Activated naive CD8-positive, alpha-beta T cell (primary cell): ENCODE measurements around the gene EIF2S3.

Source experiments
- H3K27ac Mint-ChIP-seq: one replicate; pipeline ENCODE4 v1.8.0; 2021; ENCODE audit warnings: mixed read lengths
- H3K27me3 Mint-ChIP-seq: one replicate; pipeline ENCODE4 v1.8.0; 2021; ENCODE audit warnings: mixed read lengths
- H3K36me3 Mint-ChIP-seq: one replicate; pipeline ENCODE4 v1.8.0; 2021; ENCODE audit warnings: mixed read lengths
- H3K4me1 Mint-ChIP-seq: one replicate; pipeline ENCODE4 v1.8.0; 2021; ENCODE audit warnings: low read depth, mixed read lengths
- H3K4me3 Mint-ChIP-seq: one replicate; pipeline ENCODE4 v1.8.0; 2021; ENCODE audit warnings: mild to moderate bottlenecking, mixed read lengths
- H3K9me3 Mint-ChIP-seq: one replicate; pipeline ENCODE4 v1.8.0; 2021; ENCODE audit warnings: low read depth, mixed read lengths

Gene EIF2S3

GRCh38 chrX:24054182-24055042, at the start of gene EIF2S3:
EIF2S3 (plus strand) TSS chrX:24054956; CDS start chrX:24054969, 13 bp downstream.
- Mint-ChIP-seq H3K9me3 (no peaks in the 10 kb centered on the region), H3K4me1 (peaks cover 11% of the 10 kb centered on the region), H3K27me3 (no peaks in the 10 kb centered on the region), H3K4me3 (no peak within 1 kb of the TSS), H3K27ac (no peak within 1 kb of the TSS), H3K36me3 (no peaks in the 10 kb centered on the region)

GRCh38 chrX:24005028-24005427, 49.7 kb upstream of the EIF2S3 start:
- Mint-ChIP-seq H3K27me3 (no peaks in the 10 kb centered on the region), H3K4me1 (peaks cover 25% of the 10 kb centered on the region), H3K4me3 (no peak overlapping the region), H3K9me3 (no peaks in the 10 kb centered on the region), H3K36me3 (peaks cover 4% of the 10 kb centered on the region), H3K27ac (no peak overlapping the region)

GRCh38 chrX:24005867-24006266, 48.9 kb upstream of the EIF2S3 start:
- H3K27ac Mint-ChIP-seq: no peak overlapping the region
- H3K9me3 Mint-ChIP-seq: no peaks in the 10 kb centered on the region
- peaks cover 33% of the 10 kb centered on the region for H3K4me1 Mint-ChIP-seq
- no peaks in the 10 kb centered on the region for H3K27me3 Mint-ChIP-seq
- no peak overlapping the region for H3K4me3 Mint-ChIP-seq
- H3K36me3 Mint-ChIP-seq: peaks cover 7% of the 10 kb centered on the region

- Mint-ChIP-seq H3K9me3 (no peaks in the 10 kb centered on the region), H3K36me3 (peaks cover 8% of the 10 kb centered on the region), H3K4me3 (no peak overlapping the region), H3K27ac (no peak overlapping the region), H3K4me1 (peaks cover 45% of the 10 kb centered on the region), H3K27me3 (no peaks in the 10 kb centered on the region)
Measured at GRCh38 chrX:24012266-24012665, 42.5 kb upstream of the EIF2S3 start.

GRCh38 chrX:24014388-24015018, 40.3 kb upstream of the EIF2S3 start:
- peaks cover 8% of the 10 kb centered on the region for H3K36me3 Mint-ChIP-seq
- peak overlapping the region; percentile 77 for H3K4me3 Mint-ChIP-seq
- no peaks in the 10 kb centered on the region for H3K9me3 Mint-ChIP-seq
- H3K27ac Mint-ChIP-seq: peak overlapping the region; percentile 95
- H3K27me3 Mint-ChIP-seq: no peaks in the 10 kb centered on the region
- peaks cover 41% of the 10 kb centered on the region for H3K4me1 Mint-ChIP-seq

- Mint-ChIP-seq H3K27ac (no peak overlapping the region), H3K36me3 (no peaks in the 10 kb centered on the region), H3K4me3 (no peak overlapping the region), H3K27me3 (no peaks in the 10 kb centered on the region), H3K9me3 (no peaks in the 10 kb centered on the region), H3K4me1 (peaks cover 48% of the 10 kb centered on the region)
Measured at GRCh38 chrX:24017674-24018073, 37.1 kb upstream of the EIF2S3 start.

- Mint-ChIP-seq H3K36me3 (no peaks in the 10 kb centered on the region), H3K4me1 (peaks cover 49% of the 10 kb centered on the region), H3K27ac (peak overlapping the region; percentile 34), H3K27me3 (no peaks in the 10 kb centered on the region), H3K4me3 (no peak overlapping the region), H3K9me3 (no peaks in the 10 kb centered on the region)
Measured at GRCh38 chrX:24018809-24019208, 35.9 kb upstream of the EIF2S3 start.

GRCh38 chrX:24019448-24019847, 35.3 kb upstream of the EIF2S3 start:
- Mint-ChIP-seq H3K4me1 (peaks cover 44% of the 10 kb centered on the region), H3K27ac (no peak overlapping the region), H3K27me3 (no peaks in the 10 kb centered on the region), H3K4me3 (peak overlapping the region; percentile 23), H3K36me3 (no peaks in the 10 kb centered on the region), H3K9me3 (no peaks in the 10 kb centered on the region)

GRCh38 chrX:24020306-24020876, 34.4 kb upstream of the EIF2S3 start:
- Mint-ChIP-seq H3K9me3 (no peaks in the 10 kb centered on the region), H3K27me3 (no peaks in the 10 kb centered on the region), H3K4me1 (peaks cover 35% of the 10 kb centered on the region), H3K36me3 (no peaks in the 10 kb centered on the region), H3K27ac (peak overlapping the region; percentile 35), H3K4me3 (peak overlapping the region; percentile 25)

- Mint-ChIP-seq H3K4me3 (peak overlapping the region; percentile 92), H3K36me3 (no peaks in the 10 kb centered on the region), H3K9me3 (no peaks in the 10 kb centered on the region), H3K27me3 (no peaks in the 10 kb centered on the region), H3K27ac (peak overlapping the region; percentile 72), H3K4me1 (peaks cover 35% of the 10 kb centered on the region)
Measured at GRCh38 chrX:24023544-24023943, 31.2 kb upstream of the EIF2S3 start.

- no peaks in the 10 kb centered on the region for H3K27me3 Mint-ChIP-seq
- H3K9me3 Mint-ChIP-seq: no peaks in the 10 kb centered on the region
- peaks cover 35% of the 10 kb centered on the region for H3K4me1 Mint-ChIP-seq
- H3K4me3 Mint-ChIP-seq: peak overlapping the region; percentile 92
- no peaks in the 10 kb centered on the region for H3K36me3 Mint-ChIP-seq
- peak overlapping the region; percentile 81 for H3K27ac Mint-ChIP-seq
Measured at GRCh38 chrX:24023972-24024669, 30.6 kb upstream of the EIF2S3 start.

- Mint-ChIP-seq H3K27me3 (no peaks in the 10 kb centered on the region), H3K4me3 (peak overlapping the region; percentile 92), H3K27ac (no peak overlapping the region), H3K36me3 (no peaks in the 10 kb centered on the region), H3K9me3 (no peaks in the 10 kb centered on the region), H3K4me1 (peaks cover 28% of the 10 kb centered on the region)
Measured at GRCh38 chrX:24024819-24025740, 29.7 kb upstream of the EIF2S3 start.

- H3K36me3 Mint-ChIP-seq: no peaks in the 10 kb centered on the region
- H3K27ac Mint-ChIP-seq: peak overlapping the region; percentile 91
- H3K9me3 Mint-ChIP-seq: no peaks in the 10 kb centered on the region
Measured at GRCh38 chrX:24025741-24026403, 28.9 kb upstream of the EIF2S3 start.

More at GRCh38 chrX:24025741-24026403, 28.9 kb upstream of the EIF2S3 start:
- Mint-ChIP-seq H3K4me3 (peak overlapping the region; percentile 88), H3K27me3 (no peaks in the 10 kb centered on the region), H3K4me1 (peaks cover 21% of the 10 kb centered on the region)
